ENCODE results near the gene UBE2V1.

- TF ChIP-seq CTCF (IDR thresholded peaks at IDR 0.05) (peak in 1 of 6 experiments; percentile 27), POLR2A (IDR thresholded peaks at IDR 0.05) (peak; percentile 63 to 94)
Measured at GRCh38 chr20:50112512-50113419, at the start of gene UBE2V1.

Data from adrenal gland (tissue), 5 donors.